ENCODE data around the gene DDRGK1.
"Not testable (repeated sequence)": the region's sequence is repeated elsewhere in the genome, so short reads cannot be mapped to it uniquely, and the experiment has no call there.

The DDRGK1 gene

DNA sequence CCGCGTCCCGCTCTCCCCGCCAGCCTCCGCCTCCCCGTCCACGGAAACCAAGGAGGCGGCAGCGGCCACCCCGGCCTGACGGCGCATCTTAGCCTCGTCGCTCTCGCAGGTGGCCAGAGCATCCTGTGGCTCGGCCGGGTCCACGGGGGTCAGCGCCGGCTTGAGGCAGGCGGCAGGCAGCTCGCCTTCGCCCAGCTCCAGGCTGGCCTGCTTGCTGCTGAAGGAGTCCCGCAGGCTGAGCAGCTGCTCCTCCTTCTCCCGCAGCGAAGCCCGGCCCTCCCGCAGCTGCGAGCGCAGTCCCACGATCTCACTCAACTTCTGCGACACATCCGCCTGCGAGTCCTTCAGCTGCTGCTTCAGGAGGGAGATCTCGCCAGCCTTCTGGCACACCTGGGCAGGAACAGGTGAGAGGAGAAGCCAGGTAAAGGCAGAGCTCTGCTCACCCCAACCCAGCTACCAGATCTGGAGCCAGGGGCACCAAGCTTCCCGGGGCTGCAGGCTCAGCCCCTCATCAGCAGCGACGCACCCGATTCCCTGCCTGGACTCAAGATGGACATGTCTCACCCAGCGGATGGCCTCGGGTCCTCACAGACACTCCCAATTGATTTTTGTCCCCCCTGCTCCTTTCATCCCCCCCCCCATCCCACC is 39.6 kb downstream of the DDRGK1 start:
- DNase-seq (ENCODE audit: low read depth in 2 of 2) = no peak

DNA sequence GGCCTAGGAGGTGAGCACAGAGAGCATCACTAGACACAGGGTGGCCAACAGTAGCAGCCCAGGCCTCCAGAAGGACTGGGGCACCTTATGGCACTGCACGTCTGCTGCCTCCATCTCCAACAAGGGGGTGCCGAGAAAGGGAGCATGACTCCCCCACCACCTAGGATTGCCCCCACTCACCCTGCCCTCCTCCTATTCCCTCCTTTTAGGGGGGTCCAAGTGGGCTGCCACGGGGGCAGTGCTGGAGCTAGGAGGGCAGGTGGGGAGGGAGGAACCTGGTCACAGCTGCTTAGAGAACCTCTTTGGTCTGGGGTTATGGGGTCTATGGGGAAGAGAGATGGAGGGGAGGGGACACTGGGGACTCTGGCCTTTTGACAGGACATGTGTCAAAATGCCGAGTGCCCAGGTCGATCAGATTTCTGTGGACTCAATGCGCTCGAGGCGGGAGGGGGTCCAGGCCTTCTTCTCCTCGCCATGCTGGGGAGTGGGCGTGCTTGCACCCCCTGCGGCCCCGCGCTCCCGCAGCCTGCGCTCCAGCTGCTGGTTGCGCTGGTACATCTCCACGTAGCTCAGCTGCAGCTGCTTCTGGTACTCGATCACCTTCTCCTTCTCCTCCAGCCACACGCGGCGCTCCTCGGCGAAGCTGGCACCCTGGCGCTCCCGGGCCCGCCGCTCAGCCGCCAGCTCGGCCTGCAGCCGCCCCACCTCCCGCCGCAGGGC is 40.3 kb downstream of the DDRGK1 start:
- DNase-seq (ENCODE audit: low read depth in 2 of 2) = no peak

DNA sequence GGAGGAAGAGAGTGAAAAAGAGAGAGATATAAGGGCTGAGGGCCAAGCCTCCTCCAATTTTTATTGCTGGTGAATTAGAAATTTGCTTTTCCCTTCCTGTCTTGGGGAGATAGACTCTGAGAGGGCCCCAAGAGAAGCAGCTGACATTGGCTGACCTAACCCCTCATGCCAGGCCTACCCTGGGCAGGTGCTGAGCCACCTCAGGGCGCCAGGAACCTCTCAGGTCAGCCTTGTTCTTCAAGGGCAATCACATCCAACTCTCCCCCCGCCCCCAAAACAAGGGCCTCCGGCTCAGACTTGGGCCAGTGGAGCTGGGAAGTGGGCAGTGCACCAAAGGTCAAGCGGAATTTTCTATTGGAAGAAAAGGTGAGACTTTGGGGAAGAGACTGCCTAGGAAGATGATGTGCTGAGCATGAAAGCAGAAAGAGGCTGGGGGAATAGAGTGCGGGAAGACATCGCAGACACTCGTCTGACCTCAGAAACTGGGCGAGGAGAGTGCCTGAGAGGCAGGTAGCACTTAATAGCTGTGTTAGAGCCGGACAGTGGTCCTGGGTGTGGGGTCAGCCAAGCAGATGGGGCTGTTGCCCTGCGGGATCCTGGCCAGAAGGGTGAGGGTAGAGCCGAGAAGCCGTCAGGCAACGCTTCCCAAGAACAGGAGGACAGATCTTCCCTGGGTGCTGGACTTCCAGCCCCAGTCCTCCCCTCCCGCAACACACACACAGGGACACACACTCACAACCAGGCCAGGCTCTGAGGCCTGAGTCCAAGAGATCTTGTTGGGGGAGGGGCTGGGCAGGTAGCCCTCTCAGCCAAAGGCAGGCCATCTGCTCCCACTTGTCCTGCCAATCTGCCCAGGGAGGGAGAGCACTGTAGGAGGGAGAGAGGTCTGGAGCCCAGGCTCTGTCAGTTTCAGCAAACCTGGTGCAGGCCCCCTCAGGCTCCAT is 41.1 kb downstream of the DDRGK1 start:
- DNase-seq (ENCODE audit: low read depth in 2 of 2) = no peak

DNA sequence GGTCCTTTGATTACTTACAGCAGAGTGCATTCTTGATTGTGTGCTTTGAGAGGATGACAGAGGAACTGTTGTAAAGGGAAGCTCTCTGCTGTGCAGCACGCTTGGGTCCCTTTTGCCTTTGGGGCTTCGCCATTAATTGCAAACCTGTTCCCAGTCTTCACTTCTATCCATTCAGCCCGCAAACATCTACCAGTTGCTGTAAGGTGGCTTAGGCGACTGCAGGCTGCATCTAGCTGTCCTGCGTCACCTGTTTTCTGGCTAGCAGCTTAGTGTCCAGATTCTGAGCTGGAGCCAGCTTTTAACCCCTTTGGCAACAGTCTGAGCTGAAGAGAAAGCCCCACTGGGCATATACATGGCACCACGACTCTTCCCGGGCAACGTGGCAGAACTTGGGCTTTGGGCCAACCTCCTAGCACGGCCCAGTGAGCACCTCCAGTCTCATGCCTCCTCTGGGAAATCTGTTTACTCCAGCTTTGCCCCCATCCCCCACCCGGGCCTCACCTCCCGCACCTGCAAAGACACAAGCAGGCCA is 42.3 kb downstream of the DDRGK1 start:
- DNase-seq (ENCODE audit: low read depth in 2 of 2) = no peak

DNA sequence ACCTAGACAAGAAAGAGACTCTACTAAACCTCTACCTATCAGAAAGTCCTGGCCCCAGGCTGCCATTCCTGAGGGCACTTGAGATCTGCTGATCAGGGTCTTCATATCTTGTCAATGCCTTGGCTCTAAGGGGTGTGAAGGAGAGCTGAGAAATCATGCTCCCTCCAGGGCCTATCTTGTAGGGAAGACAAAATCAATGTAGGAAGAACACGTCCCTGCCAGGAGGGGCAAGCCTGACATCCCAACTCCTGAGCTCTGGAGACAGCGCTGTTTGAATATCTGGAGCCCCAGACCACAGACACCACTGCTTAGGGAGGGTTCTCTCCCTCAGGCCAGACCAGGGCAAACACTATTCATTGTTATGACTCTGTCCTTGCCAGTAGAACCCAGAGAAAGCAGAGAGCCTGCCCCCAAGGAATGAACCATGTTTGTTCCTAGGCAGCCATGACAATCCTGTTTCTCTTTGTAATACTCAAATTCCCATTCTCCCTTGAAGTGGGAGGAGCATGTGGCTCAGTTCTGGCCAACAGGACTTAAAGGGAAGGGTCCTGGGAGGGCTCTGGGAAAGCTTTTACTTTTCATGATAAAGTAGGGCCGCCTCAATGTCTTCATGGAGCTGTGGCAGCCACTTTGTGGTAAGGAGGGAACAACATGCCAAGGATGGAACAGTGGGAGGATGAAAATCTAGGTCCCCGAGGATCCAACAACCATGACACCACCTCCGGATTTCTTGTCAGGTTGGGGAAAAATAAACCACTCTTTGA is 43.0 kb downstream of the DDRGK1 start:
- no peak for DNase-seq (ENCODE audit: low read depth in 2 of 2)

GRCh38 chr20:3160418-3160817 is 44.1 kb downstream of the DDRGK1 start:
- DNase-seq (ENCODE audit: low read depth in 2 of 2) = no peak

GRCh38 chr20:3158968-3159431 is 45.5 kb downstream of the DDRGK1 start:
- no peak for DNase-seq (ENCODE audit: low read depth in 2 of 2)

- DNase-seq (ENCODE audit: low read depth in 2 of 2) = no peak
Measured at GRCh38 chr20:3157817-3158216, 46.7 kb downstream of the DDRGK1 start.

- DNase-seq (ENCODE audit: low read depth in 2 of 2) = no peak
Measured at GRCh38 chr20:3156811-3157619, 47.5 kb downstream of the DDRGK1 start.

DNA sequence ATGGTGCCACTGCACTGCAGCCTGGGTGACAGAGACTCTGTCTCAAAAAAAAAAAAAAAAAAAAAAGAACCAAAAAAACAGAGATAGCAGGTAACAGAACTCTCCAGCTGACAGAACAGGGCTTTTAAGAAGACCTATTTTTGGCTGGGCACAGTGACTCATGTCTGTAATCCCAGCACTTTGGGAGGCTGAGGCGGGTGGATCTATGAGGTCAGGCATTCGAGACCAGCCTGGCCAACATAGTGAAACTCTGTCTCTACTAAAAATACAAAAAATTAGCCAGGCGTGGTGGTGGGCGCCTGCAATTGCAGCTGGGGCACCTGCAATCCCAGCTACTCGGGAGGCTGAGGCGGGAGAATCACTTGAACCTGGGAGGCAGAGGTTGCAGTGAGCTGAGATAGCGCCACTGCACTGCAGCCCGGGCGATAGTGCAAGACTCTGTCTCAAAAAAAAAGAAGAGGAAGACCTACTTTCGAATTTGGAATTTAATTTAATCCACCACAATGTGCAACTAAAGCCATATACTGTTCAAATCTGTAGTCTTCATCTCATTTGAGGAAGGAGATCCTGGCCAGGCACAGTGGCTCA is 52.3 kb downstream of the DDRGK1 start:
- not testable (repeated sequence) for DNase-seq (ENCODE audit: low read depth in 2 of 2)

- DNase-seq (ENCODE audit: low read depth in 2 of 2) = no peak
Measured at GRCh38 chr20:3150908-3151307, 53.6 kb downstream of the DDRGK1 start.

DNA sequence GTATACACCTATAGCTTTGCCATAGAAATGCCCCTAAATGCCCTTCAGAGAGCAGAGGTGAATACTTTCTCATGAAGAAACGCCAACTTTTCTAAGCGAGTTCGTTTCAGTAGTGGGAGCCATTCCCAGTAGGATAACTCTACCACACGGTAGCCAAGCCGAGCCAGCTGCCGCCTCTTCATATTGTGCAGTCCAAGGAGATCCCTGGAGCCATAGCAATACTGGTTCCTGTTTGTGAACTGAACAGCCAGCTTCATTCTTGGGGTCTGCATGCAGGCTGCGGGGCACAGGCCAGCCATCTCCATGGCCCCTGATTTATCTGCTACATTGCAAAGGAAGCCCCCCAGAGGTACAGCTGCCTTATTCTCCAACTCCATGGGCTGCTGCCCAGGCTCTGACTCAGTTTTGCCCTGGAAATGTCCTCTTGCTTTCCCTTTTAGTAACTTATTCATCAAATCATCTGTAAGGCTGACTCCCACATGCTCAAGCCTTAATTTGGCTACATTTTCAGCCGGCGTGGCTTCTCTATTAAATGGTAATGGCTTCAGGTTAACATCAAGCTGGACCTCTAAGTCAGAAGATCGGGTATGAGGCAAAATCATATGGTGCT is 57.6 kb downstream of the DDRGK1 start:
- no peak for DNase-seq (ENCODE audit: low read depth in 2 of 2)

DNA sequence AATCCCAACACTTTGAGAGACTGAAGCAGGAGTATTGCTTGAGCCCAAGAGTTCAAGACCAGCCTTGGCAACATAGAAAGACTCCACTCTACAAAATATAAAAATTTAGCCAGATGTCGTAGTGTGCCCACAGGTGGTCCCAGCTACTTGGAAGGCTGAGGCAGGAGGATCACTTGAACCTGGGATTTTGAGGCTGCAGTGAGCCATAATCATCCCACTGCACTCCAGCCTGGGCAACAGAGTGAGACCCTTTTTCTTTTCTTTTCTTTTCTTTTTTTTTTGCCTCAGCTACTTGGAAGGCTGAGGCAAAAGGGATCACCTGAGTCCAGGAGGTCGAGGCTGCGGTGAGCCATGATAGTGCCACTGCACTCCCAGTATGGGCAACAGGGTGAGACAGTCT is 62.7 kb downstream of the DDRGK1 start:
- DNase-seq (ENCODE audit: low read depth in 2 of 2) = no peak
